Upper lobe of left lung (tissue), 4 donors: ENCODE results near the gene B3GALT2.
"Not testable (repeated sequence)": the region's sequence is repeated elsewhere in the genome, so short reads cannot be mapped to it uniquely, and the experiment has no call there.

ENCODE experiments used
- EP300 ChIP-seq, 4 donors: sonication (generic); formaldehyde crosslinking; IDR thresholded peaks; one replicate each; pipeline ENCODE4 v1.5.1; 2017; ENCODE audit warnings: antibody characterized with exemption in 4 of 4, control low read depth in 2 of 4
- POLR2A ChIP-seq, 4 donors: fragments of 450-650 bp; IDR thresholded peaks; one replicate each; pipeline ENCODE4 v1.5.1; 2016 to 2017; ENCODE audit warnings: antibody characterized with exemption in 4 of 4, mild to moderate bottlenecking in 2 of 4
- POLR2AphosphoS5 ChIP-seq, 2 donors: sonication (generic); formaldehyde crosslinking; IDR thresholded peaks; one replicate each; pipeline ENCODE4 v1.5.1; 2017; ENCODE audit warnings: antibody characterized with exemption in 2 of 2
- TF ChIP-seq, protein P1 (sequence below), 6 experiments: fragments of 450-650 bp in 4 of 6; fragments of 200-600 bp in 2 of 6; sonication (generic) in 2 of 6; IDR thresholded peaks; one replicate each; pipeline ENCODE4 v1.5.1; 2016 to 2019; ENCODE audit warnings: antibody characterized with exemption in 6 of 6

DNA sequence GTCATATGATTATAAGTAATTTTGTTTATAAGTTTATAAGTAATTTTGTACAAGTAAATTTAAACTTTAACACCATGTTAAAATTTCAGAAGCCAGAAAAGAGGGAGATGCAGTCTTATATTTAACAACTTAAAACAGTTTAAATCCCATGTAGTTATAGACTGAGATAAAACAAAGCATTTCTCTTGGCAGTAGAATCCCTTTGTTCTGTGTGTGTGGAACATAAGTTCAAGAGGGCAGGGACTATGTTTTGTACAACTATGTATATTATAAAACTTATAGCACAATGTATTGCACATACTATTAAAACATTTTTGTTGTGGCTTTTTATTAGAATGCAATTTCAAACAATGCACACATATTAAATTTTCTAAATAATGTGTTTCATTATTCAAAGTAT is 44.7 kb upstream of the B3GALT2 start:
- TF ChIP-seq POLR2AphosphoS5, POLR2A, EP300 (IDR thresholded peaks at IDR 0.05): not testable (repeated sequence)
- TF ChIP-seq, protein P1, sequence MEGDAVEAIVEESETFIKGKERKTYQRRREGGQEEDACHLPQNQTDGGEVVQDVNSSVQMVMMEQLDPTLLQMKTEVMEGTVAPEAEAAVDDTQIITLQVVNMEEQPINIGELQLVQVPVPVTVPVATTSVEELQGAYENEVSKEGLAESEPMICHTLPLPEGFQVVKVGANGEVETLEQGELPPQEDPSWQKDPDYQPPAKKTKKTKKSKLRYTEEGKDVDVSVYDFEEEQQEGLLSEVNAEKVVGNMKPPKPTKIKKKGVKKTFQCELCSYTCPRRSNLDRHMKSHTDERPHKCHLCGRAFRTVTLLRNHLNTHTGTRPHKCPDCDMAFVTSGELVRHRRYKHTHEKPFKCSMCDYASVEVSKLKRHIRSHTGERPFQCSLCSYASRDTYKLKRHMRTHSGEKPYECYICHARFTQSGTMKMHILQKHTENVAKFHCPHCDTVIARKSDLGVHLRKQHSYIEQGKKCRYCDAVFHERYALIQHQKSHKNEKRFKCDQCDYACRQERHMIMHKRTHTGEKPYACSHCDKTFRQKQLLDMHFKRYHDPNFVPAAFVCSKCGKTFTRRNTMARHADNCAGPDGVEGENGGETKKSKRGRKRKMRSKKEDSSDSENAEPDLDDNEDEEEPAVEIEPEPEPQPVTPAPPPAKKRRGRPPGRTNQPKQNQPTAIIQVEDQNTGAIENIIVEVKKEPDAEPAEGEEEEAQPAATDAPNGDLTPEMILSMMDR (IDR thresholded peaks at IDR 0.05) = not testable (repeated sequence)
